ENCODE data around the gene GALNTL6.

Gene GALNTL6

GRCh38 chr4:172808196-172808595 lies 995.0 kb downstream of the GALNTL6 start:
- TF ChIP-seq, protein P1, sequence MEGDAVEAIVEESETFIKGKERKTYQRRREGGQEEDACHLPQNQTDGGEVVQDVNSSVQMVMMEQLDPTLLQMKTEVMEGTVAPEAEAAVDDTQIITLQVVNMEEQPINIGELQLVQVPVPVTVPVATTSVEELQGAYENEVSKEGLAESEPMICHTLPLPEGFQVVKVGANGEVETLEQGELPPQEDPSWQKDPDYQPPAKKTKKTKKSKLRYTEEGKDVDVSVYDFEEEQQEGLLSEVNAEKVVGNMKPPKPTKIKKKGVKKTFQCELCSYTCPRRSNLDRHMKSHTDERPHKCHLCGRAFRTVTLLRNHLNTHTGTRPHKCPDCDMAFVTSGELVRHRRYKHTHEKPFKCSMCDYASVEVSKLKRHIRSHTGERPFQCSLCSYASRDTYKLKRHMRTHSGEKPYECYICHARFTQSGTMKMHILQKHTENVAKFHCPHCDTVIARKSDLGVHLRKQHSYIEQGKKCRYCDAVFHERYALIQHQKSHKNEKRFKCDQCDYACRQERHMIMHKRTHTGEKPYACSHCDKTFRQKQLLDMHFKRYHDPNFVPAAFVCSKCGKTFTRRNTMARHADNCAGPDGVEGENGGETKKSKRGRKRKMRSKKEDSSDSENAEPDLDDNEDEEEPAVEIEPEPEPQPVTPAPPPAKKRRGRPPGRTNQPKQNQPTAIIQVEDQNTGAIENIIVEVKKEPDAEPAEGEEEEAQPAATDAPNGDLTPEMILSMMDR (conservative IDR thresholded peaks at IDR 0.05; ENCODE audit: low read depth, low read length) = no peak
- H3K4me3 ChIP-seq (ENCODE audit: low read depth, low read length) = no peak overlapping the region
- DNase-seq (ENCODE audit: low read depth) = no peak

- TF ChIP-seq, protein P1 (conservative IDR thresholded peaks at IDR 0.05; ENCODE audit: low read depth, low read length) = no peak
- no peak overlapping the region for H3K4me3 ChIP-seq (ENCODE audit: low read depth, low read length)
- DNase-seq (ENCODE audit: low read depth) = peak; percentile 9
Observed at GRCh38 chr4:172809319-172809718, 996.1 kb downstream of the GALNTL6 start.

DNA sequence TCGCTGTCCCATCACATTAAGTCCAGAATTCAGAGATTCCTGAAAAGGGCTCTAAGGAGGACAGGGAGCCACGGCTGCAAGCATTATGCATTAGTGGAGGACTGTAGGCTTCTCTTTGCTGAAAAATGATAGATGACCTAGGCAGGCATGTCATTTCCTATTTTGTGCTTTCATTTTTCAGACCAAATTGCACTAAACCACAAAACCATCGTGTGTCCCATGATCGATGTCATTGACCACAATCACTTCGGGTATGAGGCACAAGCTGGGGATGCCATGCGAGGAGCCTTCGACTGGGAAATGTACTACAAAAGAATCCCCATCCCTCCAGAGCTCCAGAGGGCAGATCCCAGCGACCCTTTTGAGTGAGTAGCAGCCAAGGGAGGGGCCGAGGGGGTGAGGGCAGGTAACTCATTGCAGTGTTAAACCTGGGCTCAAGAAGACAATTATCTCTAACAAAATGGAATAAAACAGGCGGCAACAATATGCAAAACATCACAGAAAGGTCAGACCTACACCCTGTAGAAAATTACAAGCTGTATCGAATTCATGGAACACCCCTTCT lies 1000.2 kb downstream of the GALNTL6 start:
- TF ChIP-seq, protein P1 (conservative IDR thresholded peaks at IDR 0.05; ENCODE audit: low read depth, low read length) = no peak
- DNase-seq (ENCODE audit: low read depth) = peak; percentile 22
- H3K4me3 ChIP-seq (ENCODE audit: low read depth, low read length) = no peak overlapping the region

DNA sequence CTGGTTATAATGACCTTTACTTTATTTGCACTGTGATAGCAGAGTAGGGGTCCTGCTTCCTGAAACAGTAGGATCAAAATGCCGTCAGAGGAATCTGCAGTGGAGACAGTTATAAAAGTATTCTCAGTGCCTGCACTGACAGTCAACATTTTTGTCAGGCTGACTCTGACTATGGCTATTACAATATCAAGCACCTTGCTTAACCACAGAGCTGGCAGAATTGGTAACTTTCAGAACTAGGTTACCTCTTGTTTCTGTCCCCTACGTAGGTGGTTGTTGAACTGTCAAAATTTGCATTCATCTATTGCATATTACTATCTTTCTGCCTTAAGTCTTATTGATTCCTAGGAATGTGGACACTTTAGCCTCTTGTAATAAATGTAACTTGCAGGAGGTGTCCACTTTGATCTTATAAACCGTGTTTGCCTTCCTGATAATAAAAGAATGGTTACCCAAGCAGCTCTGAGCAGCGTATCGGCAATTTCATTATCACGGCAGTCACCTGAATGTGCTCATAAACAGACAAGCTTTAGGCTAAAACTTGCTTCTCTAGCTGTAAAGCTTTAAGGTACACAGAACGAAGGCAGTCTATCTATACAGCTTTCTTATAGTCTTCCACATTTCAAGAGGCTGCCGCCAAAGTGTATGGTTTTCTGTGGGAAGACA lies 1002.4 kb downstream of the GALNTL6 start:
- no peak for DNase-seq (ENCODE audit: low read depth)
- TF ChIP-seq, protein P1 (conservative IDR thresholded peaks at IDR 0.05; ENCODE audit: low read depth, low read length) = no peak
- no peak overlapping the region for H3K4me3 ChIP-seq (ENCODE audit: low read depth, low read length)

DNA sequence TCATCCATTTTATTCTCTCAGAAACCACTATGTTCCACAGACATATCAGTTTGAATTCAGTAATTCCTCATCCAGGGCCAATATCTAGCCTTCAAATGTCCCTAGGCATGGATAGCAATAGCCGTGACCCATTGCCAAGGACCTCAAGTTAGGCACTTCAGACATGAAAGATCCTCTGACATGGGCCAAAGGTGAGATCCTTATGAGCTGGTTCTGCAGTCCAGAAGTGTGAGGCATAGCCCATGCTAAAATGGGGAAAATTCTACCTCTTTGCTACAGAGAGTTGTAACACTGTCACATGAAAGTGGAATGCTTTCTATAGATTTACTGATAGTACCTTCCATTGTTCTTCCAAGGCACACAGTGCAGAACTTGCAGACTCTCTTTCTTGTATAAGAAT lies 1005.7 kb downstream of the GALNTL6 start:
- TF ChIP-seq, protein P1 (conservative IDR thresholded peaks at IDR 0.05; ENCODE audit: low read depth, low read length) = no peak
- no peak for DNase-seq (ENCODE audit: low read depth)
- no peak overlapping the region for H3K4me3 ChIP-seq (ENCODE audit: low read depth, low read length)

DNA sequence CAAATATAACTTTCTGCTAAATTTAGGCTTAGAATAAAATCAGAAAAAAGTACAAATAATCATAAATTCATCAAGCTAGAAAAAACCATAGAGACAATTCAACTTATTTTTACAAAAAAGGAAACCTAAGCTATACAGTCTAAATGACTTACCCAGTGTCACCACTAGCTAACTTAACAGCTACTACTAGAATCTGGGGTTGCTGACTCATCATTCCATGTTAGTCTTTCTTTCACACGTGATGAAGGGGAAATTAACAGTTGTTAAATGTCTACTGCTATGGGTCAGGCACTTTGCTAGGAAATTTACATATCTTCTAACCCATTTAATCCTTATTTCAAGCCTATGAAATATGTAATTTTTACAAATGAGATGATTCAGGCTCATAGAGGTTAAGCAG lies 1006.1 kb downstream of the GALNTL6 start:
- TF ChIP-seq, protein P1 (conservative IDR thresholded peaks at IDR 0.05; ENCODE audit: low read depth, low read length) = no peak
- no peak for DNase-seq (ENCODE audit: low read depth)
- no peak overlapping the region for H3K4me3 ChIP-seq (ENCODE audit: low read depth, low read length)

DNA sequence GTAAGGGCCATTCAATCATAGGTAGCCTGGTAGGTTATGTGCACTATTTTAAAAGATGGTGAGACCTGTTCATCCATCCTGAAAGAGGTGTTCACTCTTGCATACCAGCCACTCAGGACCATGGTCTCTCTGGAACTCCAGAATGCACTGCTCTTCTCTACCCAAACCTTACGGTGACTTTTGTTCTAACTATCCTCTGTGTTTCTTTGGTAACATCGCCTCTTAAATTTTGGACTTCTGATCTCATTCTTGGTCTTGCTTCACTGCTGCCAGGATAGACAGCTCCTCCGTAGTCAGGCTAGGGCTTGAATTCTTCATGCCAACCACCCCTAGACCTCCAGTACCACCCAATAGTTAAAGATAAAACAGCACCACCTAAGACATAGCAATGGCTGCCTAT lies 1009.1 kb downstream of the GALNTL6 start:
- H3K4me3 ChIP-seq (ENCODE audit: low read depth, low read length) = no peak overlapping the region
- TF ChIP-seq, protein P1 (conservative IDR thresholded peaks at IDR 0.05; ENCODE audit: low read depth, low read length) = no peak
- DNase-seq (ENCODE audit: low read depth) = no peak
